WERI-Rb-1 (cell line): Measurements from ENCODE around the gene SCUBE3.

Experiments used
- DNase-seq: peaks from one replicate; pipeline ENCODE4 v3.0.0-alpha.2; 2020
- H3K27ac ChIP-seq: fragments of 250-450 bp; sonication (Bioruptor Pico); 2 replicates; pipeline ENCODE4 v1.5.1; 2020; ENCODE audit warnings: mild to moderate bottlenecking, moderate library complexity
- H3K27me3 ChIP-seq: fragments of 250-450 bp; sonication (Bioruptor Pico); 2 replicates; pipeline ENCODE4 v1.5.1; 2021; ENCODE audit warnings: mild to moderate bottlenecking, low read depth, moderate library complexity; ENCODE audit not compliant: insufficient read depth, severe bottlenecking
- H3K36me3 ChIP-seq: fragments of 250-450 bp; sonication (Bioruptor Pico); 2 replicates; pipeline ENCODE4 v1.5.1; 2020; ENCODE audit warnings: mild to moderate bottlenecking, moderate library complexity
- H3K4me3 ChIP-seq: 2 replicates; pipeline ENCODE4 v1.5.1; 2011; ENCODE audit warnings: low read depth, mild to moderate bottlenecking, control low read depth, low read length
- H3K9me3 ChIP-seq: fragments of 250-450 bp; sonication (Bioruptor Pico); 2 replicates; pipeline ENCODE4 v1.5.1; 2021; ENCODE audit warnings: mild to moderate bottlenecking, moderate library complexity; ENCODE audit not compliant: severe bottlenecking
- CTCF ChIP-seq: IDR thresholded peaks from 2 replicates; pipeline ENCODE4 v1.5.1; 2011; ENCODE audit warnings: low read depth, mild to moderate bottlenecking, control low read depth, inconsistent platforms, low read length

Gene SCUBE3

GRCh38 chr6:35195120-35195780 is 18.5 kb upstream of the SCUBE3 start:
- Histone ChIP-seq H3K36me3 (no peaks in the 10 kb centered on the region), H3K27ac (no peak overlapping the region), H3K4me3 (no peak overlapping the region), H3K9me3 (no peaks in the 10 kb centered on the region), H3K27me3 (no peaks in the 10 kb centered on the region)
- TF ChIP-seq CTCF, result no peak
- no peak for DNase-seq

- no peak for DNase-seq
- Histone ChIP-seq H3K9me3 (no peaks in the 10 kb centered on the region), H3K27me3 (no peaks in the 10 kb centered on the region), H3K27ac (no peak overlapping the region), H3K36me3 (no peaks in the 10 kb centered on the region), H3K4me3 (no peak overlapping the region)
- no peak for TF ChIP-seq CTCF
Observed at GRCh38 chr6:35197196-35197595, 16.6 kb upstream of the SCUBE3 start.

GRCh38 chr6:35199866-35200265 is 13.9 kb upstream of the SCUBE3 start:
- TF ChIP-seq CTCF, result no peak
- no peaks in the 10 kb centered on the region for H3K9me3 ChIP-seq
- no peak overlapping the region for H3K27ac ChIP-seq
- no peak for DNase-seq
- H3K27me3 ChIP-seq, result no peaks in the 10 kb centered on the region
- H3K36me3 ChIP-seq, result no peaks in the 10 kb centered on the region
- H3K4me3 ChIP-seq, result no peak overlapping the region

- no peak for TF ChIP-seq CTCF
- peaks cover 15% of the 10 kb centered on the region for H3K27me3 ChIP-seq
- no peak overlapping the region for H3K4me3 ChIP-seq
- H3K27ac ChIP-seq, result no peak overlapping the region
- H3K9me3 ChIP-seq, result no peaks in the 10 kb centered on the region
- DNase-seq, result no peak
- no peaks in the 10 kb centered on the region for H3K36me3 ChIP-seq
Observed at GRCh38 chr6:35202066-35202546, 11.7 kb upstream of the SCUBE3 start.

GRCh38 chr6:35203152-35203670 is 10.5 kb upstream of the SCUBE3 start:
- H3K9me3 ChIP-seq, result no peaks in the 10 kb centered on the region
- no peak for DNase-seq
- H3K27me3 ChIP-seq, result peaks cover 26% of the 10 kb centered on the region
- H3K36me3 ChIP-seq, result no peaks in the 10 kb centered on the region
- no peak overlapping the region for H3K27ac ChIP-seq
- no peak for TF ChIP-seq CTCF
- H3K4me3 ChIP-seq, result no peak overlapping the region

- no peak for DNase-seq
- Histone ChIP-seq H3K9me3 (no peaks in the 10 kb centered on the region), H3K27ac (no peak overlapping the region), H3K4me3 (no peak overlapping the region), H3K27me3 (peaks cover 31% of the 10 kb centered on the region), H3K36me3 (no peaks in the 10 kb centered on the region)
- TF ChIP-seq CTCF, result no peak
Observed at GRCh38 chr6:35203680-35204079, 10.1 kb upstream of the SCUBE3 start.
